Neural progenitor cell (in vitro differentiated cells): ENCODE data around the gene ADGRV1.

Experiments
- CTCF ChIP-seq: fragments of 200-600 bp; sonication (generic); IDR thresholded peaks from 2 replicates; pipeline ENCODE4 v1.5.1; 2017; ENCODE audit warnings: antibody characterized with exemption, mild to moderate bottlenecking
- EZH2 ChIP-seq: fragments of 200-600 bp; sonication (generic); IDR thresholded peaks from 2 replicates; pipeline ENCODE4 v1.6.1; 2017; ENCODE audit warnings: antibody characterized with exemption, mild to moderate bottlenecking, moderate library complexity

- no peak for TF ChIP-seq CTCF
- no peak for TF ChIP-seq EZH2
Measured at GRCh38 chr5:90613918-90614504, 55.4 kb downstream of the ADGRV1 start.
